Measurements from ENCODE around the gene AFF3. TPM values are rescaled to one million over a fixed set of nuclear protein-coding genes. Genes with fewer than 3 reads are reported as not detected.

Gene AFF3
- total RNA-seq, 1 experiment from 2014 or later: 0.22 TPM

DNA sequence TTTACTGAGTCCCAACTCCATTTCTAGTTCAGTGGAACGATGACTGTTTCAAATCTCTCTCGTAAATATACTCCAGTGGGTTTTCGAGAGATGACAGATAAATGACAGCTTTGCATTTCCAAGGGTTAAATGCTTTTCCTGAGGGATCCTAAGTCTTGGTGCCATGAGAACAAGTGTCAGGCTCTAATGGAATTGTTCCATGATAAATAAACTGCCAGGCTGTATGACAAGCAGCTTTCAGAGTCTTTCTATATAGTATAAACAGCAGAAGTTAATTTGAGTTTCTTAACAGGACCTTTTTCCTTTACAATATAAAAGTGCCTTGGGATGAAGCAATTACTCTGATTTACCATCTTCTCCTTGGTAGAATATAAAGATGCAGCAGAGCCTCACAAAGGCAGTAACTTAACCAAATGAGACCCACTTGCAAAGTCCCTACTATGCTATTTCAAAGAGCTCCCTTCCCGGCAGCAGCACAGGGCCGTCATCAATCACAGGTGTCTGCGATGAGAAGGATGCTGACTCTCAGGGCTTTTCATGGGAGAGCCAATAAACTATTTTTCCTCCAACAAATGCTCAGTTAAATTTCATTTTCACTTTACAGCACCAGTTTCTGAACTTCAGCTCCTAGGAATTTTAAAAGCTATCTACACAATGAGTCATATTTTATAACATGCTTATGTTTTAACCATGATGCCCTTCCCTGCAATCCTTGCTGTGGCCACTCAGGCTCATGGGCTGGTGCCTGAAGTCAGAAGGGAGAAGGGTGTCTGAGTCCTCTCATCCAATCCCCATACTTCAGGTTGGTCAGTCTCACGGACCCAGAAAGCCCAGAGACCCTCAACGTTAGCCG is 123.8 kb downstream of the AFF3 start:
- Mint-ChIP-seq H3K36me3 (ENCODE audit: insufficient read depth in 1 of 3, low read depth in 3 of 3) (no peaks in the 10 kb centered on the region), H3K27ac (no peak overlapping the region), H3K27me3 (ENCODE audit: low read depth) (peaks cover 9% of the 10 kb centered on the region), H3K4me1 (0 out of 4 replicates have a peak, but pooled peaks cover 0 to 4% of the 10 kb centered on the region in 2 experiments), H3K9me3 (no peaks in the 10 kb centered on the region), H3K4me3 (no peak overlapping the region)
- no CpG with 5 or more reads among the region's 9 CpGs for WGBS (ENCODE audit: extremely low coverage, insufficient read length, low lambda C conversion rate)
- Histone ChIP-seq H3K14ac (ENCODE audit: insufficient read depth, low read length) (no peak overlapping the region), H3K79me2 (ENCODE audit: insufficient read depth, low read length) (no peaks in the 10 kb centered on the region), H4K8ac (replicated peaks; ENCODE audit: insufficient read length, low read depth, low read length) (no peak overlapping the region), H3K4me1 (ENCODE audit: insufficient read depth, low read length) (no peaks in the 10 kb centered on the region), H3K18ac (ENCODE audit: insufficient read length, low read depth, low read length) (no peak overlapping the region), H3K79me1 (ENCODE audit: insufficient read depth, low read depth, low read length, poor library complexity, severe bottlenecking) (no peaks in the 10 kb centered on the region), H3K4ac (ENCODE audit: low read depth, low read length) (no peak overlapping the region), H4K20me1 (ENCODE audit: control insufficient read depth, insufficient read depth, insufficient read length) (no peaks in the 10 kb centered on the region), H2BK20ac (ENCODE audit: low read depth, low read length, poor library complexity, severe bottlenecking) (no peak overlapping the region), H3K27me3 (ENCODE audit: insufficient read depth, low read length) (no peaks in the 10 kb centered on the region), H2BK120ac (ENCODE audit: low read depth, low read length, poor library complexity, severe bottlenecking) (no peak overlapping the region), H3T11ph (ENCODE audit: low read length) (no peak overlapping the region), H3K23me2 (ENCODE audit: insufficient read length, low read depth, low read length, poor library complexity, severe bottlenecking) (no peaks in the 10 kb centered on the region), H3K9me3 (ENCODE audit: control insufficient read depth, low read depth, low read length) (no peaks in the 10 kb centered on the region), H2AK5ac (ENCODE audit: insufficient read length, low read length) (no peak overlapping the region), H2BK12ac (ENCODE audit: insufficient read length, low read depth, low read length) (no peak overlapping the region), H2BK15ac (ENCODE audit: low read depth, low read length) (no peak overlapping the region), H3K4me2 (ENCODE audit: insufficient read depth, insufficient read length, low read length) (no peak overlapping the region), H3K9ac (ENCODE audit: extremely low read depth, insufficient read length, low read length) (no peak overlapping the region), H3K27ac (ENCODE audit: insufficient read length, low read depth, low read length) (no peak overlapping the region), H4K91ac (ENCODE audit: insufficient read length, low read depth, low read length) (no peak overlapping the region), H3K23ac (ENCODE audit: insufficient read length, low read depth, low read length) (no peak overlapping the region), H2AFZ (ENCODE audit: low read length) (no peak overlapping the region), H2BK5ac (ENCODE audit: insufficient read length, low read length) (no peak overlapping the region), H3K56ac (ENCODE audit: insufficient read length, low read depth, low read length) (no peak overlapping the region), H4K5ac (ENCODE audit: insufficient read length, low read depth, low read length) (no peak overlapping the region)
- TF ChIP-seq, protein P1, sequence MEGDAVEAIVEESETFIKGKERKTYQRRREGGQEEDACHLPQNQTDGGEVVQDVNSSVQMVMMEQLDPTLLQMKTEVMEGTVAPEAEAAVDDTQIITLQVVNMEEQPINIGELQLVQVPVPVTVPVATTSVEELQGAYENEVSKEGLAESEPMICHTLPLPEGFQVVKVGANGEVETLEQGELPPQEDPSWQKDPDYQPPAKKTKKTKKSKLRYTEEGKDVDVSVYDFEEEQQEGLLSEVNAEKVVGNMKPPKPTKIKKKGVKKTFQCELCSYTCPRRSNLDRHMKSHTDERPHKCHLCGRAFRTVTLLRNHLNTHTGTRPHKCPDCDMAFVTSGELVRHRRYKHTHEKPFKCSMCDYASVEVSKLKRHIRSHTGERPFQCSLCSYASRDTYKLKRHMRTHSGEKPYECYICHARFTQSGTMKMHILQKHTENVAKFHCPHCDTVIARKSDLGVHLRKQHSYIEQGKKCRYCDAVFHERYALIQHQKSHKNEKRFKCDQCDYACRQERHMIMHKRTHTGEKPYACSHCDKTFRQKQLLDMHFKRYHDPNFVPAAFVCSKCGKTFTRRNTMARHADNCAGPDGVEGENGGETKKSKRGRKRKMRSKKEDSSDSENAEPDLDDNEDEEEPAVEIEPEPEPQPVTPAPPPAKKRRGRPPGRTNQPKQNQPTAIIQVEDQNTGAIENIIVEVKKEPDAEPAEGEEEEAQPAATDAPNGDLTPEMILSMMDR (conservative IDR thresholded peaks at IDR 0.05): no peak
- no peak for DNase-seq
